Nephron progenitor cell (in vitro differentiated cells): ENCODE results near the gene POLD1.

Experiments used
- DNase-seq: peaks from one replicate; pipeline ENCODE4 v3.0.0; 2021
- H3K27ac Mint-ChIP-seq: 2 replicates; pipeline ENCODE4 v1.8.0; 2021; ENCODE audit warnings: mild to moderate bottlenecking, moderate library complexity, mixed read lengths
- H3K27me3 Mint-ChIP-seq: 2 replicates; pipeline ENCODE4 v1.8.0; 2021; ENCODE audit warnings: mild to moderate bottlenecking, low read depth, mixed read lengths; ENCODE audit not compliant: poor library complexity
- H3K36me3 Mint-ChIP-seq: 2 replicates; pipeline ENCODE4 v1.8.0; 2021; ENCODE audit warnings: low read depth, mixed read lengths
- H3K4me1 Mint-ChIP-seq: 2 replicates; pipeline ENCODE4 v1.8.0; 2021; ENCODE audit warnings: mixed read lengths
- H3K4me3 Mint-ChIP-seq: 2 replicates; pipeline ENCODE4 v1.8.0; 2021; ENCODE audit warnings: mild to moderate bottlenecking, moderate library complexity, mixed read lengths
- H3K9me3 Mint-ChIP-seq: 2 replicates; pipeline ENCODE4 v1.8.0; 2021; ENCODE audit warnings: mild to moderate bottlenecking, moderate library complexity, mixed read lengths
- CTCF ChIP-seq: fragments of 200-600 bp; sonication (generic); IDR thresholded peaks from 2 replicates; pipeline ENCODE4 v1.5.0; 2021; ENCODE audit warnings: antibody characterized with exemption

The POLD1 gene

GRCh38 chr19:50410109-50410508 lies 26.0 kb downstream of the POLD1 start:
- Mint-ChIP-seq H3K27me3 (peaks cover 3% of the 10 kb centered on the region), H3K4me3 (no peak overlapping the region), H3K36me3 (peaks cover 54% of the 10 kb centered on the region), H3K4me1 (peaks cover 6% of the 10 kb centered on the region), H3K27ac (no peak overlapping the region), H3K9me3 (no peaks in the 10 kb centered on the region)
- no peak for TF ChIP-seq CTCF
- no peak for DNase-seq

- no peak for DNase-seq
- Mint-ChIP-seq H3K4me1 (peaks cover 6% of the 10 kb centered on the region), H3K9me3 (no peaks in the 10 kb centered on the region), H3K27ac (peak overlapping the region; percentile 53), H3K36me3 (peaks cover 42% of the 10 kb centered on the region), H3K27me3 (peaks cover 3% of the 10 kb centered on the region), H3K4me3 (no peak overlapping the region)
- TF ChIP-seq CTCF: no peak
Observed at GRCh38 chr19:50412419-50412818, 28.3 kb downstream of the POLD1 start.

GRCh38 chr19:50413096-50413495 lies 28.9 kb downstream of the POLD1 start:
- Mint-ChIP-seq H3K4me1 (peaks cover 6% of the 10 kb centered on the region), H3K36me3 (peaks cover 42% of the 10 kb centered on the region), H3K4me3 (no peak overlapping the region), H3K9me3 (no peaks in the 10 kb centered on the region), H3K27me3 (peaks cover 6% of the 10 kb centered on the region), H3K27ac (no peak overlapping the region)
- DNase-seq: no peak
- no peak for TF ChIP-seq CTCF

GRCh38 chr19:50413531-50413930 lies 29.4 kb downstream of the POLD1 start:
- no peak overlapping the region for H3K27ac Mint-ChIP-seq
- no peak for DNase-seq
- no peaks in the 10 kb centered on the region for H3K9me3 Mint-ChIP-seq
- TF ChIP-seq CTCF: no peak
- peaks cover 11% of the 10 kb centered on the region for H3K27me3 Mint-ChIP-seq
- H3K36me3 Mint-ChIP-seq: peaks cover 41% of the 10 kb centered on the region
- no peak overlapping the region for H3K4me3 Mint-ChIP-seq
- H3K4me1 Mint-ChIP-seq: peaks cover 9% of the 10 kb centered on the region

GRCh38 chr19:50414864-50415660 lies 30.9 kb downstream of the POLD1 start:
- Mint-ChIP-seq H3K36me3 (peaks cover 41% of the 10 kb centered on the region), H3K27ac (no peak overlapping the region), H3K27me3 (peaks cover 23% of the 10 kb centered on the region), H3K9me3 (no peaks in the 10 kb centered on the region), H3K4me3 (no peak overlapping the region), H3K4me1 (peaks cover 21% of the 10 kb centered on the region)
- peak; percentile 93 for DNase-seq
- TF ChIP-seq CTCF: peak; percentile 88

- H3K27ac Mint-ChIP-seq: no peak overlapping the region
- no peak for DNase-seq
- no peak for TF ChIP-seq CTCF
- peaks cover 29% of the 10 kb centered on the region for H3K27me3 Mint-ChIP-seq
- H3K9me3 Mint-ChIP-seq: no peaks in the 10 kb centered on the region
- no peak overlapping the region for H3K4me3 Mint-ChIP-seq
- H3K36me3 Mint-ChIP-seq: peaks cover 37% of the 10 kb centered on the region
- H3K4me1 Mint-ChIP-seq: peaks cover 25% of the 10 kb centered on the region
Observed at GRCh38 chr19:50415661-50416033, 31.5 kb downstream of the POLD1 start.
